Osteoblast (primary cell): ENCODE data around the gene ANKRD33B. TPM values are rescaled to one million over a fixed set of nuclear protein-coding genes. Genes with fewer than 3 reads are reported as not detected.

Experiments
- DNase-seq: peaks from one replicate; pipeline ENCODE4 v3.0.0; 2011; ENCODE audit warnings: low spot score, mixed read lengths; ENCODE audit not compliant: insufficient read length; ENCODE audit errors: missing footprints
- H2AFZ ChIP-seq: 2 replicates; pipeline ENCODE4 v1.6.0; 2011; ENCODE audit warnings: mild to moderate bottlenecking, low read length
- H3K27ac ChIP-seq: 2 replicates; pipeline ENCODE4 v1.5.1; 2011; ENCODE audit warnings: mild to moderate bottlenecking, low read depth, low read length, moderate library complexity
- H3K27me3 ChIP-seq: 2 replicates; pipeline ENCODE4 v1.6.0; 2012; ENCODE audit warnings: mild to moderate bottlenecking, control low read depth, inconsistent platforms, low read length, moderate library complexity; ENCODE audit not compliant: insufficient read depth
- H3K36me3 ChIP-seq: 2 replicates; pipeline ENCODE4 v1.5.1; 2011; ENCODE audit warnings: mild to moderate bottlenecking, low read length, control low read depth, moderate library complexity; ENCODE audit not compliant: insufficient read depth
- H3K4me1 ChIP-seq: 2 replicates; pipeline ENCODE4 v1.5.1; 2011; ENCODE audit warnings: mild to moderate bottlenecking, low read length, control low read depth, moderate library complexity; ENCODE audit not compliant: insufficient read depth
- H3K4me2 ChIP-seq: 2 replicates; pipeline ENCODE4 v1.6.0; 2011; ENCODE audit warnings: mild to moderate bottlenecking, low read length; ENCODE audit not compliant: insufficient read depth
- H3K4me3 ChIP-seq: fragments of 200-600 bp; sonication (generic); 3 replicates; pipeline ENCODE4 v1.5.1; 2012; ENCODE audit warnings: mild to moderate bottlenecking, low read length, inconsistent platforms; ENCODE audit not compliant: insufficient read depth
- H3K79me2 ChIP-seq: 2 replicates; pipeline ENCODE4 v1.6.0; 2012; ENCODE audit warnings: mild to moderate bottlenecking, low read length, control low read depth, inconsistent platforms; ENCODE audit not compliant: insufficient read depth
- H3K9me3 ChIP-seq: 2 replicates; pipeline ENCODE4 v1.5.1; 2011; ENCODE audit warnings: low read depth, low read length, control low read depth
- H4K20me1 ChIP-seq: 2 replicates; pipeline ENCODE4 v1.6.0; 2012; ENCODE audit warnings: mild to moderate bottlenecking, low read length, control low read depth; ENCODE audit not compliant: insufficient read depth
- CTCF ChIP-seq: IDR thresholded peaks from 2 replicates; pipeline ENCODE4 v1.5.1; 2011; ENCODE audit warnings: mild to moderate bottlenecking, low read depth, low read length, moderate library complexity; ENCODE audit errors: extremely low read depth
- total RNA-seq: library from RNA; depleted of rRNA; stranded (reverse); fragments of >200 nt; gene quantifications from 2 replicates; pipeline ENCODE4 v1.2.3, GENCODE V29; 2012

Gene ANKRD33B
- total RNA-seq, 1 donor: 5.1 TPM

- no peak for TF ChIP-seq CTCF
- peaks cover 54% of the 10 kb centered on the region for H3K4me1 ChIP-seq
- DNase-seq: no peak
These were observed 10.4 kb upstream of the ANKRD33B start for GRCh38 chr5:10553476-10553875.

GRCh38 chr5:10555277-10555684 is 8.6 kb upstream of the ANKRD33B start:
- H3K79me2 ChIP-seq: no peaks in the 10 kb centered on the region
- no peaks in the 10 kb centered on the region for H3K27me3 ChIP-seq
- peak overlapping the region; percentile 23 for H2AFZ ChIP-seq
- no peaks in the 10 kb centered on the region for H4K20me1 ChIP-seq
- H3K27ac ChIP-seq: no peak overlapping the region
- no peaks in the 10 kb centered on the region for H3K9me3 ChIP-seq
- no peak for TF ChIP-seq CTCF
- H3K4me2 ChIP-seq: no peak overlapping the region
- DNase-seq: peak; percentile 88
- H3K36me3 ChIP-seq: no peaks in the 10 kb centered on the region
- peaks cover 54% of the 10 kb centered on the region for H3K4me1 ChIP-seq
- no peak overlapping the region for H3K4me3 ChIP-seq

More at GRCh38 chr5:10553476-10553875, 10.4 kb upstream of the ANKRD33B start:
- no peaks in the 10 kb centered on the region for H3K79me2 ChIP-seq
- no peaks in the 10 kb centered on the region for H4K20me1 ChIP-seq
- no peaks in the 10 kb centered on the region for H3K27me3 ChIP-seq
- H3K4me2 ChIP-seq: no peak overlapping the region
- no peak overlapping the region for H3K27ac ChIP-seq
- H3K4me3 ChIP-seq: no peak overlapping the region
- no peak overlapping the region for H2AFZ ChIP-seq
- no peaks in the 10 kb centered on the region for H3K9me3 ChIP-seq
- H3K36me3 ChIP-seq: no peaks in the 10 kb centered on the region

- H3K36me3 ChIP-seq: no peaks in the 10 kb centered on the region
- H3K4me3 ChIP-seq: no peak overlapping the region
- H3K27ac ChIP-seq: peak overlapping the region; percentile 82
- TF ChIP-seq CTCF: no peak
- H3K79me2 ChIP-seq: no peaks in the 10 kb centered on the region
- no peaks in the 10 kb centered on the region for H4K20me1 ChIP-seq
- H2AFZ ChIP-seq: peak overlapping the region; percentile 71
- peaks cover 44% of the 10 kb centered on the region for H3K4me1 ChIP-seq
- peak overlapping the region; percentile 43 for H3K4me2 ChIP-seq
- peak; percentile 94 for DNase-seq
- H3K27me3 ChIP-seq: no peaks in the 10 kb centered on the region
- H3K9me3 ChIP-seq: no peaks in the 10 kb centered on the region
These were observed 7.5 kb upstream of the ANKRD33B start for GRCh38 chr5:10556289-10556807.

- H3K27ac ChIP-seq: peak overlapping the region; percentile 82
- DNase-seq: peak; percentile 91
These were observed 6.8 kb upstream of the ANKRD33B start for GRCh38 chr5:10556893-10557746.

More at GRCh38 chr5:10556893-10557746, 6.8 kb upstream of the ANKRD33B start:
- no peak for TF ChIP-seq CTCF
- H2AFZ ChIP-seq: peak overlapping the region; percentile 79
- no peaks in the 10 kb centered on the region for H3K79me2 ChIP-seq
- peak overlapping the region; percentile 20 for H3K4me2 ChIP-seq
- H3K36me3 ChIP-seq: no peaks in the 10 kb centered on the region
- no peaks in the 10 kb centered on the region for H3K27me3 ChIP-seq
- no peaks in the 10 kb centered on the region for H3K9me3 ChIP-seq
- H4K20me1 ChIP-seq: no peaks in the 10 kb centered on the region
- no peak overlapping the region for H3K4me3 ChIP-seq
- peaks cover 37% of the 10 kb centered on the region for H3K4me1 ChIP-seq
